ENCODE results near the gene SIX5.

The SIX5 gene

DNA sequence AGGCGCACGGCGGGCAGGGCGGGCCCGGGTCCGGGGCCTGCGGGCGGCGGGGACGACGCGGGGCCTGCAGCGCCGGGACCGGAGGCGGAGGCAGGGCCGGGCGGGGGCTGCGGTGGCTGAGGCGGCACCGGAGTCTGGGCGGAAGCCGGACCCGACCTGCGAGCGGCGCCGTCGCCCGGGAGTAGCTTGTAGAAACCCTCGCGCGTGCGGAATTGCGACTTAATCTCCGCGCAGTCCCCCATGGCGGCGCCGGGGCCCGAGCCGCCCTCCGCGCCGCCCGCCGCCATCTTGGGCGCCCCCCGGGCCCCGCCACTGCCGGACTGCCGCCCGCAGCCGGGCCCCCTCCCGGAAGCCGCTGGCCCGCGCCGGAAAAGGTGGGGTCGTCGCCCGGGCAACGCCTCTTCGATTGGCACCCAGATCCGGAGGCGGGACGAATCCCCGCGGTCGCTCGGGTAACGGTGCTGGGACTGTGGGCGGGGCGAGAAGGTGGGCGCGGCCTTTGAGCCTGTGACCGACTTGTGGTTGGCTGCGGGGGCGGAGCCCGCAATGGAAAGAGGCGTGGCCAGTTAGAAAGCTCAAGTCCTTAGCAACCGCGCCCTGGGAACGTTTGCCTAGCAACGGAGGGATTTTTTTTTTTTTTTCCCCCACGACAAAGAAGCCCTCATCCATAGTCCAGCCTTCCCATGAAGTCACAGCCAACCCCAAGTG, 23.6 kb upstream of the SIX5 start, which contains the start of gene DMWD:
Gene DMWD, minus strand, starts transcription at position 376 of the 708 bp plus-strand sequence. Its CDS starts 89 bp downstream, at position 287.
- peak; percentile 98 for DNase-seq (ENCODE audit: low read depth)

DNA sequence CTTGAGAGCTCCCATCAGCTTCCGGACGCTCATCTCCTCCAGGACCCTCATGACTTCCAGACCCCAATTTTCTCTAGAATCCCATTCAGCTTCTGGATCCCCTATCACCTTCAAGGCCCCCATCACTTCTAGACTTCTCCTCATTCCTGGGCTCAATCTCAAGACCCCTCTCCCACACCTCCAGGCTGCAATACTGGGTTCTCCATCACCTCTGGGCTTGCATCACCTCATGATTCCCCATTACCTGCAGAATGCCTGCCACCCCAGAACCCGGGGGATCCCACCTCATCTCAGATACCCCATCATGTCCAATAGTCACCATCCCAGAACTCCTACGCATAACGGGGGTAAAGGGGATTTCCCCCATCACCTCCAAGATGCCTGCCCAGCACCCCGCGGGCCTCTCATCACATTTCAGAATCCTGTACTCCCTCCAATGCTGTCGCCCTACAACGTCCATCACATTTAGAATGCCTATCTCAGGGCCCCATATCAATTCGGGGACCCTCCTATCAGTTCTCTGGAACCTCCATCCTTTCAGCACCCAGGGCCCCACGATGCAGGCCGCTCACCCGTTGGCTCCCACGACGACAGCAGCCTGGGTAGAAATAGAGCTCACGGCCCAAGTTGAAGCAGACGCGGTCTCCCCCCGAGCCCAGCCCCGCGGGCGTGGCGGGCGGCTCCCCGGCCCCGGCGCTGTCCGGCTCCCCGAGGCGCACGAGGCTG, 22.9 kb upstream of the SIX5 start:
- peak; percentile 30 for DNase-seq (ENCODE audit: low read depth)

DNA sequence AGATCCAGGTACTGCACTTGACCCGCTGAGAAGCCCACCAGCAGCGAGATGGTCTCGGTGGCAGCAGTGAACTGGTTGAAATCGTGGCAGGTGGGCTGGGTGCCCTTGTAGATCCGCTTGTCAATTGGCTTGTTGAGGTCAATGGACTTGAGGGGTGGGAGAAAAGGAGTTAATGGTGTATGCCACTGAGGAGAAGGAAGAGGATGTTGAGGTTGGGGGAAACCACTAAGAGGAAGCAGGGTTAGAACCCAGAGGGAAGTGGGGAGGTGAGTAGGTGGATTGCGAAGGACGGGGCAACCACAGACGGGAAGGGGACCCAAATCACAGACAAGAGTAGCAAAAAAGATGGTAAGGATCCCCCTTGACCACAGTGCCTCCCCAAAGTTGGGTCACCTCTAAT, 21.9 kb upstream of the SIX5 start:
- no peak for DNase-seq (ENCODE audit: low read depth)

DNA sequence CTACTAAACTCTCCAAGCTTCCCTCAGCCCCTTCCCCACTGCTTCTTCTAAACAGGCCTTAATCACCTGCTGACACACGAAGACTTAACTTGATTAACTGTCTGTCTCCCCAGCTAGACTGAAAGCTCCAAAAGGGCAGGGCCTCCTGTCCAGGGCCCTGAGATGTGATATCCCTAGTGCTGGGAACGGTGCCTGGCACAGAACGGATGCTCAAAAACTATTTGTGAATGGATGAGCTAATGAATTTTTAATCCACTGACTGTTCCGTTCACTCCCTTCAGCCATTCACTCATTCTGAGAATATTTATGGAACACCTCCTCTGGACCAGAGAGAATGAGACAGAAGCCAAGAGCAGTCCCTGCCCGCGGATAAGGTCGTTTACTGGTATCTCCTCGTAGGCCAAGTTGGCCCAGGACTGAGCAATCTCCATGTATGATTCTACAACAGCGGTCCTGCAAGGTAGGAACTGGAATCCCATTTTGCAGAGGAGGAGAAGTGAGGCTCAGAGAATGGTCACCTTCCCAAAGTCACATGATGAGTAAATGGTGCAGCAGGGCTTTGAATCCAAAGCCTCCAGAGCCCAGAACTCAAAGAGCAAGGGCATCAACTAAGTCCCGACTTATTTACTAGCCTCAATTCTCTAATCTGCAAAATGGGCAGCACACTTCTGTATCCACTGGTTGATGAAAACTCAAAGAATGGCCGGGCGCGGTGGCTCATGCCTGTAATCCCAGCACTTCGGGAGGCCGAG, 20.2 kb upstream of the SIX5 start:
- no peak for DNase-seq (ENCODE audit: low read depth)

DNA sequence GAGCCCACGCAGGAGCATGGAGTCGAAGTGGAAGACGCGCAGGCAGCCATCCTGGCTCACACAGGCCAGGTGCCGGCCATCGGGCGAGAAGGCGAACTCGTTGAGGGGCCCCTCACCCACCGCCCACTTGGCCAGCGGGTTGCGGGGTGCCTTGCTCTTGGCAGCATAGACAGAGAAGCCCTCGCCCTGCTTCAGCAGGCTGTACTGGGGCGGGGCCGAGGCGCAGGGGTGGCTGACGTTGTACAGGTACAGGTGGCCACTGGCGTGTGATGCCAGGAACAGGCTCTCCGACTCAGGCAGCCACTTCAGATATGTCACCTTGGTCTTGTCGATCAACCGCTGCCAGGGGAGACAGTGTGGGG, 17.5 kb upstream of the SIX5 start:
- DNase-seq (ENCODE audit: low read depth), result no peak

DNA sequence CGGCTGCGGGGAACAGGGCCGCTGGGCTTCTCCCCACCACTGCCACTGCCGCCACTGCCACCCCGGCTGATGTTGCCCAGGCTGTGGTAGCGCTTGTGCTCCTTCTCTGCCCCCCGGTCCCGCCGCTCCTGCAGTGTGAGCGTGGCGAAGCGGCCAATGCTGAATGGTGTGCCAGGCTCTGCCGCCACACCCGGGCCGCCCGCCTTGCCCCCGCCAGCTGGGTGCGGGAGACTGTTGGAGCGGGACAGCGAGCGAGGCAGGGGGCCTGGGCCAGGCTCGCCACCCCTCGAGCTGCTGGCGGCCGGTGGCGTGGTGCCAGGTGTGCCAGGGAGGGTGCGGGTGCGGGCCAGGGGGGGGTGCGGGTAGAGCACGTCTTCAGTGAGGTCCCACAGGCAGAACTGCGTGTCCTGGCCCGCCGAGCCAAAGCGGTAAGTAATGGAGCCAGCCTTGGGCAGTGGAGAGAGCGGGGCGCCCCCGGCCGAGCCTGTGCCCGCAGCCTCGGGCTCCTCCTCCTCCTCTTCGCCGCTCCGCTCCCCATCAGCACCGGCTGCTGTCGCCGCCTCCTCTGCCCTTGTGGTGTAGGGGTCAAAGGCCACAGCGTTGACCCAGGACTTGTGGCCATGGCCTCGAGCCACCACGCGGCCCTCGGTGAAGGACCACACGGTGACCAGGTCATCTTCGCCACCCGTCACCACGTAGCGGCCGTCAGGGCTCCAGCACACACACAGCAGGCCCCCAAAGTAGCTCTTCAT, 16.9 kb upstream of the SIX5 start:
- no peak for DNase-seq (ENCODE audit: low read depth)

DNA sequence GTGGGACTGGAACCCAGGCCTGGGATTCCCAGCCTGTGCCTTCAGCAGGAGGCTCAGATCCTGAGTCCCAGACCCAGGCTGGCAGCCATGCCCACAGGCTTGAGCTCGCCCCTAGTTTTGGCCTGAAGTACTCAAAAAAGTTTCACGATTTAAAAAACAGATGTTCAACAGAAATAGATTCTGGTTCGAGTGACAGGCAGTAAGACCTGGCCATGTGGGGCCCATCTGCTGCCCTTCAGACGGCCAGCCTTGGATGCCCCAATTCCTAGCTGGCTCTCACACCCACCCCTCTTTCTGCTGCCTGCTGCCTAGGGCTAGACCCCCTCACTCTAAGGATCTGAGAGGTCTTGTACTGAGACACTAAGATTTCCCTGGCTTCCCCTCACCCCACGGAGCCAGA, 16.0 kb upstream of the SIX5 start:
- no peak for DNase-seq (ENCODE audit: low read depth)

DNA sequence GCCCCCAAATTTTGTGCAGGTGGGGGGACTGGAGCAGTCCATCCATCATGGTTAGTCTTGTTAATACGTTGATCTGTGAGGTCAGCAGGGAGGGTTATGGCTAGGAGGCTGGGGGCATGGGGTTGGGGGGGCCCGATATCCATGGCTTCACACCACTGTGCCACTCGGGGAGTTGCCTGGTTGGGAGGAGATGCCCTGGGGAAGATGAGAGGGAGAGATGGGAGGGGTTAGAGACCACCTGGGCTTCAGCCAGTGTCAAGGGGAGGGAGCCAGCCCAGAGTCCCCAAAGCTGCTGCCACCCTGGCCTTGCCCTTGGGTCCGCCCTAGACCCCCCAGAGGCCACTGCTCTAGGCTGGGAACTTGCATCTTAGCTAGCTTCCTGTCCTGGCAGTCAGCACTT, 15.0 kb upstream of the SIX5 start:
- no peak for DNase-seq (ENCODE audit: low read depth)

DNA sequence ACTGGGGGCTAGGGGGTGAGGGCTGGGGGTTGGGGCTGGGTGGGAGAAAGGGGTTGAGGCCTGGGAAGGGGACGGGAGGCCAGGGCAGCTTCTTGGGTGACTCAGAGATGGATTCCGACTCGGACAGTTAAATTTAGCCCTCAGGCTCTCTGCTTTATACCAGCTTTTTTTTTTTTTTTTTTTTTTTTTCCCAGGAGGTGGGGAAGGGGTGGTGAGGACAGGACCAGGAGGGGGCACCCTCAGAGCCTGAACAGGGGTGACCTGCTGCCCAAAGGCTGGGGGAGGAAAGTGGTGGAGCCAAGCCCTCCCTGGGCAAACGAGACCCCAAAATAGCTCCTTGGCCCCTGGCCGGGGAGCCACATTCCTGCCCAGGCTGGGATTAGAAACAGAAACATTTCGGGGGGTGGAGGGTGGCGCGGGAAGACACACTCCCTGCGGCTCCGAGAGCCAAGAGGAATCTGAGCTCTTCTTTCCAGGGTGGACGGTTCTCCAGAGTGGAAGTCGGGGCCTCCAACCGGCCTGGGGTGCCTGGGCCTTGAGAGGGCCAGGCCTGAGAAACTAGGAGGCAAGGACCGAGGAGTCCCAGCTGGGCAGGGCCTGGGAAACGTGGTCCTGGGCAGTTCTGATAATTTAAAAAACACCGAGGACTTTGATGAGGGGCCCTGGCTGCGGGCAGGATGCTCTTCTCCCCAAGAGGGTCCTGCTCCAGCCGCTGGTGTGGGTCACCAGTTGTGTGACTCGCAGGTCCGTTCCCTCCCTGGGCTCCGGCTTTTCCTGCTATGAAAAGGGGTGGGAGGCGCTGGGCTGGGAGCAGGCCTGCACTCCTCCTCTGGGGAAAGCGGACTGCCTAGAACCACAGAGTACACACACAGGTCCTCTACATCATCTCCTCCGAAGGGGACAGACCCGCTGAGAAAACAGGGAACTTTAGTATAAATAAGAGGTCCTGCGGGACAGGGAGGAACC, 14.1 kb upstream of the SIX5 start:
- peak; percentile 89 for DNase-seq (ENCODE audit: low read depth)

DNA sequence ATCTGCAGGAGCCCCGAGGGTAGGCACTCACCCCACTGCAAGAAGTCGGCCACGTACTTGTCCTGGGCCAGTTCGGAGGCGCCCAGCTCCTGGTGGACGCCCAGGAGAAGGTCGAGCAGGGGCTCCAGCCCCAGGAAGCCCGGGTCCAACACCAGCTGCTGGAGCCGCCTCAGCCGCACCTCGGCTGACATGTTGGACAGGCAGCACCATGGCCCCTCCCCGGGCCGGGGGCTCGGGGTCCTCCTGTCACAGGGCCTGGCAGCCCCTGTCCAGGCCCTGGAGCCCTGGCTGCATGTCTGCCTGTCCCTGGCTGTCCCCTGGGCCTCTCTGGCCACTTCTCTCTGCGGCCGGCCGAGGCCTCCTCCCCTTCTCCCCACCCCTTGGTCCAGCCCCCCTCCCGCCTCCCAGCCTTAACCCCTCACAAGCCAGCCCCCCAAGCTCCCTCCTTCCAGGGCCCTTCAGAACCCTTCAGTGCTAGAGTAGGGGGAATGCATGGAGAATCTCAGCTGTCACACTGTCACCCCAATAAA, 13.2 kb upstream of the SIX5 start, which contains the start of gene DMPK:
Gene DMPK, minus strand, starts transcription at position 329 of the 530 bp plus-strand sequence. Its CDS starts 138 bp downstream, at position 191.
- DNase-seq (ENCODE audit: low read depth), result peak; percentile 47

DNA sequence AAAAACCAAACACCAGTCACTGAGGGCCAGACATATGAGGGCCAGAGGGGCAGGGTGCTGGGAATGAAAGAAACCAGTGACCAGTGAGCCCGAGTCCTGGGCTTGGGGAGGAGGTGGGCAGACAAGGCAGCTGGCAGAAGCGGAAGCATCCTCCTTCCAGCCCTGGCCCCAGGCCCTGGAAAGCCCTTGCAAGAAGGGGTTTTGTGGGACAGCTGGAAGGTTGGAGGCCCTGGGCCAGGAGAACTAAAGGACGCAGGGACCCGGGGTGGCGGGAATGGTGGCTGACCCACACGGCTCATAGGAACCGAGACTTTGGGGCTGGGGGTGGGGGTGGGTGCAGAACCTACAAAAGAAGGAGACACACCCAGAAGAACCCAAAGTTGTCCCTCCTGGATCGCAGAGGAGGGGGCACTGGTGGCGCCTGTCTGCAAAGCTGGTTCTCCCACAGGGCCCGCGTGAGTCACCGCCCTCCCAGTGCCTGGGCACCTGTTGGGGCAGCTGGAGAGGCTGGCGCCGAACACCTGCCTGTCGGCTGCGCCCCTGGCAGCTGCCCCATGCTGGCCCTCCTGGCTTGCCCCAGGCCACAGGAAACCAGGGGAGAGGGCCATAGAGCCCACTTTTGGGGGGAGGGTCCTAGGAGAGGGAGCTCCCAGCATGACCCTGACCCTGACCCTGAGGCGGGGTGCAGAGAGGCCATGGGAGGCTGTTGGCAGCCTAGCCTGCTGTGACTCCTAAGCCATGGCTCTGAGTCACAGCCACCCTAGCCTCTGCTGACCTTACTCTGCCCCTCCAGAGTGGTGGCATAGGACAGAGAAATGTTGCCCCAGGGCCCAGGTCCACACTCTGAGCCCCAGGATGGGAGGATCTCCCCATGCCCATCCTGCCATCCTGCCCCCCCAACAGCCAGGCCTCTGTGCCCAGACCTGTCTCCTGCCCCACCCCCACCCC, 12.4 kb upstream of the SIX5 start:
- DNase-seq (ENCODE audit: low read depth), result peak; percentile 58

DNA sequence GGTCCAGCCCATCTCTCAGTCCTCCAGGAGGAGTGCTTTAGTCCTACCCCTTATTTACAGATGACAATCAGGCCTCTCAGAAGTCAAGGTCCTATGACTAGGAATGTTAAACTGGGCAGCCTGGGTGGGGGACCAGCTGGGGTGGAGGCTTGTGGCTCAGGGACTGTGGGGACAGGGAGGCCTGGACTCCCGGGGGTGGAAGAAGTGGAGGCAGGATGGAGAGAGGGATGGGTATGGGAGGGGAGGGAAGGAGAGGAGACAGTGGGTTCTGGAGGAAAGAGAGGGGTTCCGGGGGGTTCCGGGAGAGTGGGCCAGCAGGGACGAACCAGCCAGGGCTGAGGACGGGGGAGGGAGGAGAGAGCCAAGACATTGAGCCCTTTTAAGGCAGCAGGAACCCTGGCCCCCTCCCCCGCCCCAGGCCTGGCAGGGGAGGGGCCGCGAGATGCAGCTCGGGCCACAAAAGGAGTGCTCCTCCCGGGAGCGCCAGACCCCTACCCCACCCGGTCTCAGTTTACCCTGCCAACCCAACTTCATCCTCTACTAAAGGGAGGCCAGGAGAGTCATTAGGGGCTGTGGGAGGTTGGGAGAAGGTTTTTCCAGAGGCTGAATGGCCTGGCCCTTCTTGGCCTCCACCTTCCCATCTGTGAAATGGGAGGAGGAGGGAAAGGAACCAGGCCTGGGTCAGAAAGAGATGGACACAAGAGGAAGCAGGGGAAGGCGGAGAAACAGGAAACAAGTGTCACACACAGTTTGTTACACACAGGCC, 11.6 kb upstream of the SIX5 start:
- no peak for DNase-seq (ENCODE audit: low read depth)

DNA sequence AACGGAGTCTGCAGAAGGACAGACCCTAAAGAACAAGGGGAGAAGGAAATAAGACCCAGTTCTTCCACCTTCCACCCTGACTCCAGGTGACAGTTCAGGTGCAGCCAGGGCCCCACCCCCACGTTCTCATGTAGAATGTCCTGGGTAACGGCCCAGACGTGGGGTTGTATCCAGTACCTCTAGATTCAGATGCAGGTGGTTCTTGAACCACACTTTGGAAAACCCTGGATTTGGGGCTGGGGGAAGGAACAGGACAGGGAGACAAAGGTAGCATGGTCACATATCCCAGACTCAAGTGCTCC, 11.0 kb upstream of the SIX5 start:
- DNase-seq (ENCODE audit: low read depth), result no peak

DNA sequence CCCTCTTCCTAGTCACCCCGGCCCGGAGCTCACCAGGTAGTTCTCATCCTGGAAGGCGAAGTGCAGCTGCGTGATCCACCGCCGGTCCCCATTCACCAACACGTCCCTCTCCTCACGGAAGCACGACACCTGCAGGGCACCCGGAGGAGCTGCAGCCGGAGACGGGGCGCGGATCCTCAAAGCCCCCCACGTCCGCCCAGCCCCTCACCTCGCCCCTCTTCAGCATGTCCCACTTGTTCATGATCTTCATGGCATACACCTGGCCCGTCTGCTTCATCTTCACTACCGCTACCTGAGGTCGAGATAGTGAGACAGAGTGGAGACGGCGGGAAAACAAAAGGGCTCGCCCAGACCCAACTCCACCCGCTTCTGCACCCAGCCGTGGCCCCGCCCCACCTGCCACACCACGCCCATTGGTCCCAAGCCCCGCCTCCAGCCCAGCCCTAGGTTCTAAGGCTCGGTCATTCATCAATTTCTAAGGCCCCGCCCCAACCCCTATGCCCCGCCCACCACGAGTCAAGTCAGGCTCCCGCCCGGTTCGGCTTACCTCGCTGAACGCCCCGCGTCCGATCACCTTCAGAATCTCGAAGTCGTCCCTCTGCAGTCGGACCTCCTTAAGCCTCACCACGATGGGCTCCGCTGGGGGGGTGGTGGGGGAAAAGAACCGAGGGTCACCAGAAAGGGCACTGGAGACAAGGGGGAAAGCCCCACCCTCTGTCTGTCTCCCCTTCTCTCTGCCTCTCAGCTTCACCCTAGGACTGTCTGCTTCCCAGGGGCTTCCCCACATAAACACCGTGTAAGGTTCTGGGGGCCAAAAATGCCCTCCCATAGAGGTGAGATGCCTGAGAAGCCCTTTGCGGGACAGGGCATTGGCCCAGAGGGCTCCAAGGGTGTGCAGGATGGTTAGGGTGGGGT, 10.4 kb upstream of the SIX5 start:
- peak; percentile 54 for DNase-seq (ENCODE audit: low read depth)

DNA sequence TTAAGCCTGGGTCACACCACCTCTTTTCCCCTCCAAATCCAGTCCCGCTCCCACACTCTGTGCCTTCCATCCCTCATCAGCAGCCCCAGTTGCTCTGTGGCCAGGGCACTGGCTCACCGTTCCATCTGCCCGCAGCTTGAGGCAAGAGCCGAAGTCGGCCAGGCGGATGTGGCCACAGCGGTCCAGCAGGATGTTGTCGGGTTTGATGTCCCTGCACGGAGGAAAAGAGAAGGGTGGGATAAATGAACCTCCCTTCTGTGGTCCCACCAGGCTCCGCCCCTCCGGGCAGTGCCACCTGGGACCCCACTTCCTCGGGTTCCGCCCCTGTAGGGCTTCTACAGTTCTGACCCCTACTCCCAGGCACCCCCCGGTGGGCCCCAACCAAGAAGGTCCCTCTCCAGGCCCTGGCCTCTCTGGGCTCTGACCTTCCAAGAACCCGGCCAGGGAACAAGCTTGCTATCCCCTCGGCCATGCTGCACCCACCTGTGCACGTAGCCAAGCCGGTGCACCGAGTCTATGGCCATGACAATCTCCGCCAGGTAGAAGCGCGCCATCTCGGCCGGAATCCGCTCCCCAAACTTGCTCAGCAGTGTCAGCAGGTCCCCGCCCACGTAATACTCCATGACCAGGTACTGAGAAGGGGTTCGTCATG, 9.1 kb upstream of the SIX5 start:
- DNase-seq (ENCODE audit: low read depth), result no peak

DNA sequence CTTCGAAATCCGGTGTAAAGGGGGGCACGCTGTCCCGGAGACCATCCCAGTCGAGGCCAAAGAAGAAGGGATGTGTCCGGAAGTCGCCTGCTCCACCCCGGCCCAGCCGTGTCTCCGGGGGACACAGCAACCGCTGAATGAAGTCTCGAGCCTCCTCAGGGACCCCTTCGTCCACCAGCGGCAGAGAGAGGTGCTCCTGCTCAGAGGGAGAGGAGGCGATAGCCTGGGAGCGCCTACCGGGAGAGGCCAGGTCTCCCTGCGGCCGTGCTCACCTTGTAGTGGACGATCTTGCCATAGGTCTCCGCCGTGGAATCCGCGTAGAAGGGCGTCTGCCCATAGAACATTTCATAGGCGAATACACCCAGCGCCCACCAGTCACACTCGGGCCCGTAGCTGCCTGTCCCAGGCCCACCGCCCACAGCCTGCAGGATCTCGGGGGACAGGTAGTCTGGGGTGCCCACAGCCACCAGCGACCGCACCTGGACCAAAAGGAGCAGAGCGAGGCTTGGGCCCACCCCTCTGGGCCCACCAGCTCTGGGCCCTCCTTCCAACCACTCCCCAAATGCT, 8.4 kb upstream of the SIX5 start:
- DNase-seq (ENCODE audit: low read depth), result no peak

DNA sequence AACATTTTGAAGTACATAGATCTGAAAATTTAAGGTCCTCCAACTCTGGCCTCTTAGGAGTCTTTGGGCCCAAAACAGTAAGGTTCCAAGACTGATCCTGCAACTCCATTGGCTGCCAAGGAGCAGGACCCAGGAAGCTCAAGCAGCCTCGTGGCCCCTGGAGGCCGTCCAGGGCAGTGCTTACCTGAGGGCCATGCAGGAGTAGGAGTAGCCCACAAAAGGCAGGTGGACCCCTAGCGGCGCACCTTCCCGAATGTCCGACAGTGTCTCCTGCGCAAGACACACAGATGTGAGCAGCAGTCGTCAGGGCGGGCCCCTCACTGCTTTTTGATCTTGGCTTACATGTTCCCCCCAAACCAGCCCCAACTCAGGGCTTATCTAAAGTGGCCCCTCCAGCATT, 5.7 kb upstream of the SIX5 start:
- DNase-seq (ENCODE audit: low read depth), result no peak

Measured in ELR (cell line).